Umbilical cord (tissue), 2 donors: Measurements from ENCODE around the gene ATP6V0D1. TPM values are rescaled to one million over a fixed set of nuclear protein-coding genes. Genes with fewer than 3 reads are reported as not detected.
"Not testable (repeated sequence)": the region's sequence is repeated elsewhere in the genome, so short reads cannot be mapped to it uniquely, and the experiment has no call there.

Experiments used
- DNase-seq: peaks from one replicate; pipeline ENCODE4 v3.0.0-alpha.2; 2015; ENCODE audit warnings: low spot score
- total RNA-seq: library from RNA; depleted of rRNA; stranded (reverse); fragments of >200 nt; gene quantifications from one replicate; pipeline ENCODE4 v1.2.3, GENCODE V29; 2014; ENCODE audit warnings: low replicate concordance; ENCODE audit not compliant: insufficient read depth

Gene ATP6V0D1
- 52.7 TPM for total RNA-seq

DNA sequence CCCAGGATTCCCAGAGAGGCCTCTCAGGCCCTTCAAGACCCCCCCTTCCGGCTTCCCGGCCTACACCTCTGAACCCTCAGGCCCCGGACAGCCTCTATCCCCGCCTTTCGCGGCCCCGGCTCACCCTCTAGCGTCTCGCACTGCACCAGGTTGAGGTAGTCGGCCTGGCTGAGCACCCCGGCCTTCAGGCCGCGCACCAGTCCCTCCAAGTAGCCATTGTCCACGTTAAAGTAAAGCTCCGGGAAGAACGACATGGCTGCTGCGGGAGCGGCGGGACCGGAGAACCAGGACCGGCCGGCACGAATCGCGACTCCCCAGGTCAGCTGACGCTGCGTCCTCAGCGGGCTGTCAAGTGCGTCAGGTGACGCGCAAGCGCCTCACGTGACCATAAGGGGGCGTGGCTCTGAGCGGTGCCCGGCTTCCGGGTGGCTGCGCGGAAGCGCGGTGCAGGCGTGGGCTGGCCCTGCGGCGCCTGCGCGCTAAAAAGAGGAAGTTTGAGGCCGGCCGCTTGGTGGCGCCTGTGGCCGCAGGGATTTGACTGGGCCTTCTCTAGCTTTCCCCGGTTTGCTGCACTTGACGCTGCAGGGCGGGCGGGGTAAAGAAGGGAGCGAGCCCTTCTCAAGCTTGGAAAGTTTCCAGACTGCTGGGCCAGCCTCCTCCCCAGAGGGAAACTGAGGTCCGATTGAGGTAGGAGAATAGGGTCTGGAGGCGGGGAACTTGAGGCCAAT is at the start of gene ATP6V0D1:
Gene ATP6V0D1 (minus strand): TSS at position 325 of the 728 bp plus-strand sequence. CDS start 71 bp downstream, at position 254.
- peak; percentile 99 for DNase-seq

DNA sequence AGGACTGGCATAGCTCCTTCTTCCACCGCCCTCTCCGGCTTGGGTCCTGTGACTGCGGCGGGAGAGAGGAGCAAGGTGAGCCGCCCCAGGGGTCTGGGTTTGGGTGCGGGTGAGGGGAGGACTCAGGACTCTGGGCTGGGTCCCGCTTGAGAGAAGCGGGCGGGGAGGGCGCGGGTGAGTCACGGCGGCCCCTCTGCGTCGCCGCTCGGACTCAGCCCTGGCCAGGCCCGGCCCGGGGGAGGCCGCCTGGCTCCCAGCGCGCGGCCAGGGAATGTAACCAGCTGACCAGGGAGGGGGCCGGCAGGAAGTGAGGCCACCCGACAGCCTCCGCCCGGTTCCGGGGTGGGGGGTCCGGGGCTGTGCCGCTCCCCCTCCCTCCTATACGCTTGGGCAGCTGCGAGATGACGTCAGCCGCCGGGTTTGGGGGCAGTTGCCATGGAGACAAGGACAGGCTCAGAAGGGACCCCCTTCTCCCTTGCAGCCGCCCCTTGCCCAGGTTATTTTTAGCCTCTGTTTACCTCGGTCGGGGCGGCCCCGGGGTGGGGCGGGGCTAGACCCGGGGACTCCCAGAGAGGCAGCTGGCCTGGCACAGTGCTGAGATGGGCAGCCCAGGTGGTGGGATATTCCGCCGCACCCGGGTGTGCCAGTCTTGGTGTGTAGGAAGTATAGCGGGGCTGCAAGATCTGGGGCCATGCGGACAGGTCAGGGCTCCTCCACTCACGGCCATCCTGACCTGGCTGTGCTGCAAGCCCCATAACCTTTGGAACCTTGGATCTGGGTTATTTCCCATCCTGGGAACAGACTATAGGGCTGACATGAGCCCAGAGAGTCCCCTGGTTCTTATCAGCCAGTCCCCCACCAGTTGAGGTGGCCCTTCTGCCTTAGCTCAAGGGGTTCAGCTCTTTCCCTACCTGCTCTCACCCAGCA is 49.3 kb upstream of the ATP6V0D1 start:
- DNase-seq: peak; percentile 77

DNA sequence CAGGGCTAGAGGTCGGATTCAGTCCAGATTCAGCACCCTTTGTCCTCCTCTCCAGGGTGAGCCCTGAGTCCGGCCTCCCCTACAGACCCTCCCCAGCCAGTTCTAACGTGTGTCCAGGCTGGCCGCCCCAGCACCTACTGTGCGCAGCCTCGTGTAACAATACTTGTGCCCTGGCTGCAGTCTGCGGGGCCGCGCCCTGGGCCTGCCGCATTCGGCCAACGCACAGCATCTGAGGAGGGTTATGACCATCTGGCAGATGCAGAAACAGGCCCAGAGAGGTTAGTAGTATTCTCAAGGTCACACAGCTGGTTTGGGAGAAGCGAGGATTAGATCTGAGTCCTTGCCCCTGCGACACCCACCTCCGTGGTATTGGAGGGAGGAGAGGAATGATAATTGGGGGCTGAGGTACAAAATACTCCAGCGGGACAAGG is 48.6 kb upstream of the ATP6V0D1 start:
- DNase-seq: no peak

DNA sequence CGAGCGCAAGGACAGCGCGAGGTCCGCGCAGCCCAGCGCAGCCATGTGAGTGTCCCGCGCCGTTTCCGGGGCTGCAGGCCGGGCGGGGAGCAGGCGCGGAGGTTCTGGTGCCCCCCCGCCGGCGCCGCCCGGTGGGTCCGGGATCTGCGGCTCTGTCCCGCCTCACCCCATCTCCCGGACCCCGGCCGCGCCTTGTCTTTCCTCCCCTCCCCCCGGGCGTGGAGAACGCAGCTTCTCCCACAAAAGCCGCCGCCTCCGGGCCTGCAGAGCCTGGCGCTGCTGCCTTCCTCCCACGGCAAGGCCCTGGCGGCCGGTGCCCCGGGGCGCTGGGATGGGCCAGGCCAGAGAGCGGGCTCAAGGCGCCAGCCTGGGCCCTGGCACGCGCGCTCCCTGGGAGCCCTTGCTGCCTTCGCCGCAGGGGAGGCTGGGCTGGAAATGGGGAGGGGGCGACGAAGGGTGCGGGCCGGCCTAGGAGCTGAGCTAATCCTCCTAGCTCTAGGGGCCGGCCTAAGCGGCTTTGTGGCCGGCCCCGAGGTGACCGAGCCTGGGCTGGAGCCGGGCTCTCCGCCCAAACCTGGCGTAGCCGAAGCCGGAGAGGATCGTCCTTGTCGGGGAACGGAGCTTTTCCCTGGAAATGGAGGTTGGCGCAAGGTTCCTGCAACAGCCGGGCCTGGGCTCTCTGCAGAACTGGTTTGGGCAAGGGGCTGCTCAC is 48.1 kb upstream of the ATP6V0D1 start:
- peak; percentile 52 for DNase-seq

DNA sequence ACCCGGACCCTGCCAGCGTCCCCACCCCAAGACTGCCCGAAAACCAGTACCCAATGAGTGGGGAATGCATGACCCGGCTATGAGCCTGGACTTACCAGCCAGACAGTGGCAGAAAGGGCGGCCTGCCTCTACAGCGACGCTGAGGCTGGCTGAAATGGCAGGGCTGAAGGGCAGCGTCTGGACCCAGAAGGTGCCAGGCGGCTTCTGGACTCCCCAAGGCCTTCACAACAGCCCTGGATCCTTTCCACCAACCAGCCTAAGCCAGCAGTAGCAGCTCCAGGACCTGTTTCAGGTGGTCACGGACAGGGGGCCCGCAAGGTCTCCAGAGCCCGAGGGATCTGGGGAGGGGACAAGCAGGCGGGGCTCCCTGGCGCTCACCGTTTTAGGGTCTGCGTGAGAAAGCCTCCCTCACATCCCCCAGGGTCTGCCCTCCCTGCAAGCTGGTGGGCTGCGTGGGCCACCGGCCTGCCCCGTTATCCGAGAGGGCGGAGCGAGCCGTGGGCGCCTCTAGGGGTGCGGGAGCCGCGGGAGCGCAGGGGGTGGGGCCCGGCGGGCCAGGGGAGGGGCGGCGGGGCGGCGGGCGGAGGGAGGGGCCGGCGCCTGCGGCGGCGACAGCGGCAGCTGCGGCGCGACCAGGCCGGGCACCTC is 47.4 kb upstream of the ATP6V0D1 start, which contains the start of gene RIPOR1:
Gene RIPOR1 (plus strand): TSS at position 608 of the 648 bp plus-strand sequence. CDS start 9,618 bp downstream, outside the sequence.
- peak; percentile 53 for DNase-seq

DNA sequence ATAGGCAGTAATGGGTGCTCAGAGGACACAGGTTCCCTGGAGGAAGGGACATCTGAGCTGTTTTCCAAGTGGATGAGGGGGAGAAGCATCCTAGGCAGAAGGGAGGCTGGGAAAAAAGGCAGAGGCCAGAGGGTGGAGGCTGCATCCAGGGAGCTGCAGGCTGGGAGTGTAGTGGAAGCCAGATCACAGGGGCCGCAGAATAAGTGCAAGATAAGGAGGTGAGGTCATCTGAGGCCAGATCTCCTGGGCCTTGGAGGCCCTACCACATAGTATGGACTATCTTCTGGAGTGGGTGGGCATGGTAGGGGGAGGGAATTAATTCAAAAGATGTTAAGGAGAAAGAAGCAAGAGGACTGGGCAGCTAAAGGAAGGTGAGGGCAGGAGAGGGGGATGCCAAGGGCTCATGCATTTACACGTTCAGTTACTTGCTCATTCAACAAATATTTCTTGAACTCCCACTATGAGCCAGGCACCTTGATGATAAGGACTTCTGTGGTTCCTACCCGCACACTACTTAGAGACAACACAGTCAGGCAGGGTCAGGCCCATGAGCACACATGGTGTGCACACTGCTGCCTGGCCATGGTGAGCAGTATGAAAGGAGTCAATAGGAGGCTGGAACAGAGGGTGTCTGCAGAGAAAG is 45.3 kb upstream of the ATP6V0D1 start:
- no peak for DNase-seq

DNA sequence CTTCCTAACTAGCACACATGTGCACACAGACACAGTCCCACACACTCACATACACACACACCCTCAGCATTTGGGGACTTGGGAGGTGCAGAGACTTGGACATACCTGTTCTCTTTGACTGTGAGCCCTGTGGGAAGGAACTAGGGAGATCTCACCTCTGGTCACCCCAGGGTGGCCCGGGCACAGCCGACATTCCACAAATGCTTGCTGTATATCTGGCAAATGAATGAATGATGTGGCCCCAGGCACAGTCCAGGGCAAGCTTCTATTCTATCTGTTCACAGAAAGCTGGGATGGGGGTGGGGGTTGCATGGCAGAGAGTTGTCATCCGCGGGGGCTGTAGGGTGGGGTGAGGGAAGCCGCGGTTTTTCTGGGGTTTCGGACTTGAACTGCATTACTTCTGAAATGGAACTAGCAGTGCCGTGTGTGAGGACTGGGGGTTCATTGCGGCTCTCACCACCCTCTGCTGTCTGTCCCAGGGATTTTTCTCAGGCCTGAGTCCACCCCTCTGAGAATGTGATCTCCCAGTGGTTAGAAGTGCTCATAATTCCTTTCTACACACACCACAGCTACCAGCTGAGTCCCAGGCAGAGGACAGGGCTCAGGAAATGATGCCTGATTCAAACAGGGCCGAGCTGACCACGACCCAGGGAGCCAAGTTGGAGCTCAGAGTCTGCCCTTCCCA is 44.4 kb upstream of the ATP6V0D1 start:
- DNase-seq: no peak

- DNase-seq: peak; percentile 98
These were observed 40.3 kb upstream of the ATP6V0D1 start for GRCh38 chr16:67521095-67521804.

GRCh38 chr16:67519242-67519641 is 38.3 kb upstream of the ATP6V0D1 start:
- no peak for DNase-seq

- no peak for DNase-seq
These were observed 37.7 kb upstream of the ATP6V0D1 start for GRCh38 chr16:67518676-67519075.

GRCh38 chr16:67517661-67518423 is 36.9 kb upstream of the ATP6V0D1 start:
- DNase-seq: no peak

DNA sequence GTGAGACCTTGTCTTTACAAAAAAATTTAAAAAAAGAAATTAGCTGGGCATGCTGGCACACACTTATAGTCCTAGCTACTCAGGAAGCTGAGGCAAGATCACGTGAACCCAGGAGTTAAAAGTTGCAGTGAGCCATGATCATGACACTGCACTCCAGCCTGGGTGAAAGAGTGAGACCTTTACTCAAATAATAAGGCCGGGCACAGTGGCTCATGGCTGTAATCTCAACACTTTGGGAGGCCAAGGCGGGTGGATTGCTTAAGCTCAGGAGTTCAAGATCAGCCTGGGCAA is 36.1 kb upstream of the ATP6V0D1 start:
- DNase-seq: no peak

DNA sequence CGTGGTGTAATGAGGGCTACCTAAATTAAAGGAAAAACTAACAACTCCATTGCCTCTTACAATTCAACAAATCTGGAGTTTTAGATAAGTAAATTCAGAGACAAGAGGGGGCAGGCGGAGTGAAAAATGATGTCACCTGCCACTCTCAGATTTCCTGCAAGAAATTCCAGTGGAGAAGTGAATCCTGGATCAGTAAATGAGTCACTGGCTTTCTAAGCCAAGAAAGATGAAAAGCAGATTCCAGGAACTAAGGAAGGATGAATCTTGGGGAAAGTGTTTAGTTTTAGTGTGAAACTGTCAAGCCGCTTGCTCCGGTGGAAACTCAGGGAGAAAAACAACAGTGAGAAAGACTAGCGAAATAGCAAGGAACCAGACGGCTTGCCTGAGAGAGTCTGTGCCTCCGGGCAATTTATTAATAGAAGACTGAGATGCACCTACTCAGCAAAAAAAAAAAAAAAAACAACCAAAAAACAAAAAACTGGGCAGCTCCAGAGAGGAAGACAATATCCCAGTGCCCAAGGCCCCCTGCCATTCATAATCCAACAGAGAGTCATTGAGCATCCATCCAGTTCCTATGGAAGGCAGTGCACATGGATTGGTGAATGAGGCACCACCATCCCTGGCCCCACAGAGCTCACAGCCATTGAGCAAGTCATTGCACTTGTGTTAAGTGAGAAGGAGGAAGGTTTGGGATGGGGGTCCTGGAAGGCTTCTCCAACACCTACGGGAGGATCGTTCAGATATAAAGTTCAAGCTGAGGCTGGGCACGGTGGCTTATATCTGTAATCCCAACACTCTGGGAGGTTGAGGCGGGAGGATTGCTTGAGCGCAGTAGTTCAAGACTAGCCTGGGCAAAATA is 35.6 kb upstream of the ATP6V0D1 start:
- DNase-seq: peak; percentile 92

GRCh38 chr16:67514382-67514828 is 33.4 kb upstream of the ATP6V0D1 start:
- DNase-seq: peak; percentile 85

- not testable (repeated sequence) for DNase-seq
These were observed 32.9 kb upstream of the ATP6V0D1 start for GRCh38 chr16:67513892-67514291.

DNA sequence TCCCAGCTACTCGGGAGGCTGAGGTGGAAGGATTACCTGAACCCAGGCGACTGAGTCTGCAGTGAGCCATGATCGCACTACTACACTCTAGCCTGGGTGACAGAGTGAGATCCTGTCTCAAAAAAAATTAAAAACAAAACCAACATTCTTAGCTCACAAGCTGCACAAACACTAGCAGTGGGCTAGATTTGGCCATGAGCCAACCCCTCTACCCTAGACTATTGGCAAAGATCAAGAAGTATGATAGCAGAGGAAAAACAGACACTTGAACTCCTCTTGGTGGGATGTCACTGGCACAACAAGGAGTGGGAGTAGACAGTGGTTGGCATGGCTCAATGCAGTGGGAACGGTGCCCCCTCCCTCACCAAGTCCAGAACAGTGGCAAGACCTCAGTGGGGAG is 28.1 kb upstream of the ATP6V0D1 start:
- no peak for DNase-seq

DNA sequence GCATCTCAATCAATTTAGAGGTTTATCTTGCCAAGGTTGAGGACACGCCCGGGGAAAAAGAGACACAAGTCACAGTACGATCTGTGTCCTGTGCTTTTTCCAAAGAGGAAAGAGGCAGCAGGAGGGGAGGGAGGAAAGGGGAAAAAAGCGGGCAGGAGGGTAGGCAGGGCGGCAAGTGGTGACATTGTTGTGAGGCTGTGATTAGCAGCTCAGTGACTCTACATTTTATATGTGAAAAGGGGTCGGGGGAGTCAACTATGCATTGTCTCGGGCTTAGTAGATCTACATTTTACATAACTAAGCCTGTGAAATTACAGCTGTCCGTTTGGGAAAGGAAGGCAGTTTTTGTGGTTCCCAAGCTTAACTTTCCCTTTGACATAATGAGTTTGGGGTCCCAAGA is 25.5 kb upstream of the ATP6V0D1 start:
- no peak for DNase-seq
